ENCODE measurements around the gene AMZ1.
"Not testable (repeated sequence)": the region's sequence is repeated elsewhere in the genome, so short reads cannot be mapped to it uniquely, and the experiment has no call there.

AMZ1 gene

DNA sequence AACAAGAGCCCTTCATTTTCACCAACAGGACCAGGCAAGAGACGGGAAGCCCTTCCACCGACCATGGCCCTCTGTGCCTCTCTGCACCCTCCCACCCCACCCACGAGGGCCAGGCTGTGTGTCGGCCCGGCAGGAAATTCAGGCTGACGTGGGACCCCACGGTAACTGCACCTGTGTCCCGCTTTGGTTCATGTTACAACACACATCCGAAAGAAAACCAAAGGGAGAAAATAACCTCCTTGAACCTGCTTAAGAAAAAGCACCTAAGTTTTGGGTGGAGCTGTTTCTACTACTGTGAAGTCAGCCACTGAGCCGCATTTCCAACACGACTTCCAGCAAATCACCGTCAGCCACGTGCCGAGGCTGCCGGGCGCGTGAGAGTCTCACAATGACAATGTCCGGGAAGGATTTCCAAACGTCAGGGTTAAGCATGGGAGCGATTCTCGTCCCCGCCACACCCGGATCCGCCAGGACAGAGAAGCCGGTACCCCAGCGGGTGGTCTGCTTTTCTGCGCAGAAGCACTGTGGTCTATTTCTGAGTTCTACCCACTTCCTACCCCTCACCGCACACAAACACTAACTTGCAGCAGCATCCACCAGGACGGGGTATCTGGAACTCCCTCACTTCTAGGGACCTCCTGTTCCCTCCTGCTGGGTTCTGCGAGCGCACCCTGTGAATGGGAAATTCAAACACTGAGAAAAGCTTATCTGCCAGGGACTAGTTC lies 36.6 kb downstream of the AMZ1 start:
- no peak overlapping the region for H2AFZ ChIP-seq (ENCODE audit: low read depth, low read length)
- no peaks in the 10 kb centered on the region for H3K79me2 ChIP-seq (ENCODE audit: insufficient read depth, low read length)
- H3K9ac ChIP-seq (ENCODE audit: low read depth, low read length), result no peak overlapping the region
- H3K36me3 ChIP-seq (ENCODE audit: insufficient read depth, low read length), result peaks cover 26% of the 10 kb centered on the region
- H3K4me1 ChIP-seq (ENCODE audit: insufficient read depth, low read length), result peaks cover 12% of the 10 kb centered on the region
- DNase-seq (no peak), ATAC-seq (ENCODE audit: insufficient read depth, low read depth) (no peak)
- H3K4me2 ChIP-seq (ENCODE audit: insufficient read depth, low read length), result no peak overlapping the region
- H3K27ac ChIP-seq (ENCODE audit: low read length), result peak overlapping the region; percentile 32; the same call in 1 of the 2 replicates
- H4K20me1 ChIP-seq (ENCODE audit: insufficient read depth, low read length), result no peaks in the 10 kb centered on the region; the same call in 1 of the 2 replicates
- TF ChIP-seq EZH2 (IDR thresholded peaks at IDR 0.05; ENCODE audit: borderline replicate concordance, low read depth, low read length, severe bottlenecking), result no peak
- TF ChIP-seq CTCF (IDR thresholded peaks at IDR 0.05; ENCODE audit: borderline replicate concordance, extremely low read depth, low read length, poor library complexity, severe bottlenecking), result no peak
- no peaks in the 10 kb centered on the region for H3K27me3 ChIP-seq (ENCODE audit: insufficient read depth, low read length, poor library complexity)
- no peak overlapping the region for H3K4me3 ChIP-seq (ENCODE audit: low read depth in 1 of 2, low read length in 2 of 2)
- no peaks in the 10 kb centered on the region for H3K9me3 ChIP-seq (ENCODE audit: insufficient read depth, low read length, severe bottlenecking)

DNA sequence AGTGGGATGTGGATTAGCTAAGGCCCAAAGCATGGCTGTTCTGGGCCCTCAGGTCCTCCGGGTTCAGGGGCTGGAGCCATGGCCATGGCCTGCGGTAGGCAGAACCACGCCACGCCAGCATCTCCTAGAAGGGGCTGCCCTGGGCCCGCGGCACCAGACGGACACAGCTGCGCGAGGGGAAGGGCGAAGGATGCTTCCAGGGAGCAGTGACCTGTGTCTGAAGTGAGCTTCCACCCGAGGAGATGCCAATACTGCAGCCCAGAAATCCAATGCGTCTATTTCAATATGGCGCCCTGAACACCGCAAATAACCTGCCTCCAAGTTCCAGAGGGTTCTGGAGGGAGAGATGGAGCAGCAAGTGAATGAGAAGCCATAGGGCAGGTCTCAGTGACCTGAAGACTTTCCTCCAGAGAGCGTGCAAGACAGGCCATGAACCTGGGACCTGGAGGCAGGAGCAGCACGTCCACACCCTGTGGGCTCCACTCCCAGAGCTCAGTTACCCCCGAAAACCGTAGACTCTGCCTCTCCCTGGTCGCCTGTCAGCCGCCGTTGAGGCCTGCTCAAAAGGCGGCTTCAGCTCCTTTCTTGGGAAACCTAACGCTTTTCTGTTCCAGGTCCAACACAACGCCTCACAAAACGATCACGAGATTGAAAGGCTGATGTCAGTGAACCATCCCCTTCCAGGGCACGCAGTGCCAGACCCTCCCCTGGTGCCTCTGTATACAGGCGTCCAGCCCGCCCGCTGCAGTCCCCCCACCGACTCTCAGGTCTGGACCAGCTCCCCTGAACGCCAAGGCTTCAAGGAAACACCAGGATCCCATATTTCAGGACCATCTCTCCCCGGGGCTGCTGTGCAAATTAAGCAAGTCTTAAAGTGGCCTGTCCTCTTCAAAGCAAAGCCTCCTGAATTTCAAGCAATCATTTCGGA lies 37.4 kb downstream of the AMZ1 start:
- no peak overlapping the region for H3K4me2 ChIP-seq (ENCODE audit: insufficient read depth, low read length)
- no peaks in the 10 kb centered on the region; the same call in 1 of the 2 replicates for H4K20me1 ChIP-seq (ENCODE audit: insufficient read depth, low read length)
- DNase-seq, result no peak
- no peak for TF ChIP-seq EZH2 (IDR thresholded peaks at IDR 0.05; ENCODE audit: borderline replicate concordance, low read depth, low read length, severe bottlenecking)
- TF ChIP-seq CTCF (IDR thresholded peaks at IDR 0.05; ENCODE audit: borderline replicate concordance, extremely low read depth, low read length, poor library complexity, severe bottlenecking), result no peak
- ATAC-seq (ENCODE audit: insufficient read depth, low read depth), result no peak
- H3K79me2 ChIP-seq (ENCODE audit: insufficient read depth, low read length), result no peaks in the 10 kb centered on the region
- H3K9me3 ChIP-seq (ENCODE audit: insufficient read depth, low read length, severe bottlenecking), result no peaks in the 10 kb centered on the region
- H3K9ac ChIP-seq (ENCODE audit: low read depth, low read length), result no peak overlapping the region
- H3K36me3 ChIP-seq (ENCODE audit: insufficient read depth, low read length), result peaks cover 32% of the 10 kb centered on the region
- H3K4me3 ChIP-seq (ENCODE audit: low read depth in 1 of 2, low read length in 2 of 2), result no peak overlapping the region
- H2AFZ ChIP-seq (ENCODE audit: low read depth, low read length), result no peak overlapping the region
- peaks cover 12% of the 10 kb centered on the region for H3K4me1 ChIP-seq (ENCODE audit: insufficient read depth, low read length)
- H3K27ac ChIP-seq (ENCODE audit: low read length), result peak overlapping the region; percentile 31; the same call in 1 of the 2 replicates
- H3K27me3 ChIP-seq (ENCODE audit: insufficient read depth, low read length, poor library complexity), result no peaks in the 10 kb centered on the region

GRCh38 chr7:2726316-2727018 lies 38.5 kb downstream of the AMZ1 start:
- DNase-seq (no peak), ATAC-seq (ENCODE audit: insufficient read depth, low read depth) (no peak)
- Histone ChIP-seq H3K4me2 (ENCODE audit: insufficient read depth, low read length) (no peak overlapping the region), H3K79me2 (ENCODE audit: insufficient read depth, low read length) (no peaks in the 10 kb centered on the region), H3K27me3 (ENCODE audit: insufficient read depth, low read length, poor library complexity) (no peaks in the 10 kb centered on the region), H2AFZ (ENCODE audit: low read depth, low read length) (no peak overlapping the region), H3K4me3 (ENCODE audit: low read depth in 1 of 2, low read length in 2 of 2) (no peak overlapping the region), H3K9ac (ENCODE audit: low read depth, low read length) (no peak overlapping the region), H3K9me3 (ENCODE audit: insufficient read depth, low read length, severe bottlenecking) (no peaks in the 10 kb centered on the region), H3K36me3 (ENCODE audit: insufficient read depth, low read length) (peaks cover 42% of the 10 kb centered on the region), H3K4me1 (ENCODE audit: insufficient read depth, low read length) (peaks cover 12% of the 10 kb centered on the region), H4K20me1 (ENCODE audit: insufficient read depth, low read length) (no peaks in the 10 kb centered on the region), H3K27ac (ENCODE audit: low read length) (peak overlapping the region; percentile 40; the same call in 1 of the 2 replicates)
- TF ChIP-seq EZH2 (IDR thresholded peaks at IDR 0.05; ENCODE audit: borderline replicate concordance, low read depth, low read length, severe bottlenecking), result no peak
- no peak for TF ChIP-seq CTCF (IDR thresholded peaks at IDR 0.05; ENCODE audit: borderline replicate concordance, extremely low read depth, low read length, poor library complexity, severe bottlenecking)

DNA sequence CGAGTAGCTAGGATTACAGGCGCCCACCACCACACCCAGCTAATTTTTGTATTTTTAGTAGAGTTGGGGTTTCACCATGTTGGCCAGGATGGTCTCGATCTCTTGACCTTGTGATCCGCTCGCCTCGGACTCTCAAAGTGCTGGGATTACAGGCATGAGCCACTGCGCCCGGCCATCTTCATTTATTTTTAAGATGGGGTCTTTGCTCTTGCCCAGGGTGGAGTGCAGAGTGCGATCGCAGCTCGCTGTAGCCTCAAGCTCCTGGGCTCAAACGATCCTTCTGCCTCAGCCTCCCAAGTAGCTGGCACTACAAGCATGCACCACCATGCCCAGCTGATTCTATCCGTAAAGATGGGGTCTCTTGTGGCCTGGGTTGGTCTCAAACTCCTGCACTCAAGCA lies 39.2 kb downstream of the AMZ1 start:
- not testable (repeated sequence) for H2AFZ ChIP-seq (ENCODE audit: low read depth, low read length); ATAC-seq (ENCODE audit: insufficient read depth, low read depth); H3K9ac ChIP-seq (ENCODE audit: low read depth, low read length); DNase-seq; H3K4me3 ChIP-seq (ENCODE audit: low read depth in 1 of 2, low read length in 2 of 2); H3K9me3 ChIP-seq (ENCODE audit: insufficient read depth, low read length, severe bottlenecking); H3K27ac ChIP-seq (ENCODE audit: low read length); H4K20me1 ChIP-seq (ENCODE audit: insufficient read depth, low read length); H3K79me2 ChIP-seq (ENCODE audit: insufficient read depth, low read length); H3K27me3 ChIP-seq (ENCODE audit: insufficient read depth, low read length, poor library complexity); H3K4me2 ChIP-seq (ENCODE audit: insufficient read depth, low read length)
- peaks cover 40% of the 10 kb centered on the region for H3K36me3 ChIP-seq (ENCODE audit: insufficient read depth, low read length)
- H3K4me1 ChIP-seq (ENCODE audit: insufficient read depth, low read length), result peaks cover 16% of the 10 kb centered on the region
